ENCODE measurements around the gene OPRM1. TPM values are rescaled to one million over a fixed set of nuclear protein-coding genes. Genes with fewer than 3 reads are reported as not detected.

Gene OPRM1
- total RNA-seq, 1 experiment from 2014 or later = not detected

DNA sequence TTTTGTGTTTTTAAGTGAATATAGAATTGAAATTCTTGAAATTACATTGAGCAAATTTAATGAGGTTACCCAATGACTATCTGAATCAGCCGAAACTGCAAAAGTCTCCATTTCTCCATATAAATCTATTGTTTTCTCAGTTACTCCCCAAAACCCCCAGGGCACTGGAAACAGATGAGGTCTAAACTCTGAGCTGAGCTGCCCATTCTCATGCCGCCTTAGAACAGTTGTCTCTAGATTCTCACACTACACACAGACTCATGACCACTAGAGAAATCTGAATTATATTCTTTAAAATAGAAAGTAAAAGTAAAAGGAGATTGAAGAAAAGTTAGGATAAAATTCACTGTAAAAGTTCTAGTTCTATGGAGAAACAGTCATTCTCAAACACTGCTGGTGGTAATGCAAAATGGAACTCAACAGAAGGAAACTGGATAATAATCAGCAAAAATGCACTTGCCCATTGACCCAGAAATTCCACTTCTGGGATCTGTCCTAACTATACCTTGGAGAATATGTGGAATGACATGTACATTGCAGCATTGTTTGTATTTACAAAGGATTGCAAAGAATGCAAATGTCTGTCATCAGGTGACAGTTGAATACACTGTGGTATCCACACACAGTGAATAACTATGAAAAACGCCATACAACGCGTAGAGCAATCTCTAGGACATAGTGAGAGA, 192.0 kb downstream of the OPRM1 start:
- no peak for DNase-seq (ENCODE audit: low read depth, low spot score)

DNA sequence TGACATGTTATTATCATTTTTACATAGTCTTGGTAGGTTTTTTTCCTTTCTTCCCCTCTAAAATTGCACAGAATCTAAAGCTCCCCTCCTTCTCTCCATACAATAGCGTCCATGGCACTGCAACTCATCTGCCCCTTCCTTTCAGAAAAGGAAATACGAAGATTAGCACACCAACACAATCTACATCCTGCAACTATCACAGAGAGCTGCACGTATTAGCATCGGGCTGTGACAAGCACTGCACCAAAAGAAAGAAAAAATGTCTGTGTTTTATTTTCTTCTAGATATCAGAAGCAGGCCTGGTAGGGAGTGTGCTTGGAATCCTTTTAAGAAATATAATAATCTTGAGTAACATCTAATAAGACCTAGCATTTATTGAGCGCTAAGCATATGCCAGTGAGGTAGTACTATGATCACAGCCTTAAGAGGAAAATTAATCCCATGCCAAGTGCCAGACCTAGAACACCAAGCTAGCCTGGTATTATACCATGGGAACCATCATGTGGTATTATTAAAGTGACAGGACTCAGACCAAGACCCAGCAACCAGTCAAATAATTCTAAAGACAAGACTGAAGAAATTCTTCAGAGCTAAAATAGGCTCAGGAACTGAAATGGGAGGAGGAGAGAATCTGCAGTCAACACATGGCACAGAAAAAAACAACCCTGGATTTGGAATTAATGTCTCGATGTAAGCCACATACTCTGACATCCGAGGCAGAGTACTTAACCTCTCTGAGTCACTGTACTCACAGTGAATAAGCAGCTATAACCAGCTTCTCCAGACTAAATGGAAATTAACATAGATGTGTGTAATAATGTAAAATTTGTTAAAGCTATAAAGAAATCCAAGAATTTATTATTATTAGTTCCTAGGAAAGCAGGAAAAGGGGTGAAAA, 193.2 kb downstream of the OPRM1 start:
- H3K36me3 ChIP-seq (ENCODE audit: control insufficient read depth, insufficient read depth, low read length) = no peaks in the 10 kb centered on the region
- peaks cover 6% of the 10 kb centered on the region; the same call in 1 of the 2 replicates for H3K4me1 ChIP-seq (ENCODE audit: control insufficient read depth, insufficient read depth, low read length)
- H3K9me3 ChIP-seq (ENCODE audit: control insufficient read depth, insufficient read depth, low read depth, low read length) = no peaks in the 10 kb centered on the region
- intact Hi-C loops (cut with micrococcal nuclease; ENCODE audit: unreplicated experiment) (no loop called here), in situ Hi-C loops (cut with HindIII; ENCODE audit: low pct_unique_long_range_greater_than_20kb, low sequenced_read_pairs) (no loop called here)
- peak overlapping the region in 1 of 2 experiments; percentile 10; a peak in 1 of 4 replicates for H3K4me3 ChIP-seq (ENCODE audit: low read depth in 2 of 2, low read length in 2 of 2)
- POLR2A ChIA-PET = interaction anchor here (0.6 kb wide), 1 partner anchor 178 kb away, joined by 11 read pairs; no protein-coding TSS in a partner anchor
- no peak for DNase-seq (ENCODE audit: low read depth, low spot score)
- H3K27me3 ChIP-seq (ENCODE audit: control insufficient read depth, insufficient read depth, low read length) = no peaks in the 10 kb centered on the region
- BruUV-seq (replicated peaks) = no TSS peak
- no peak overlapping the region for H3K27ac ChIP-seq (ENCODE audit: low read length)
- CTCF ChIA-PET = no interaction called here
- peak; percentile 82 for ATAC-seq
- TF ChIP-seq POLR2AphosphoS5 (IDR thresholded peaks at IDR 0.05; ENCODE audit: low read depth, low read length) = no peak
- no peak for TF ChIP-seq REST (IDR thresholded peaks at IDR 0.05; ENCODE audit: insufficient read depth in 1 of 2, low read depth in 2 of 2, low read length in 1 of 2)
- no peak for TF ChIP-seq TCF7L2 (IDR thresholded peaks at IDR 0.05; ENCODE audit: low read depth, low read length)
- TF ChIP-seq SIN3A (IDR thresholded peaks at IDR 0.05; ENCODE audit: borderline replicate concordance, insufficient read depth, low read depth, low read length) = no peak

More for the DNA sequence above, 192.0 kb downstream of the OPRM1 start:
- TF ChIP-seq, protein P1, sequence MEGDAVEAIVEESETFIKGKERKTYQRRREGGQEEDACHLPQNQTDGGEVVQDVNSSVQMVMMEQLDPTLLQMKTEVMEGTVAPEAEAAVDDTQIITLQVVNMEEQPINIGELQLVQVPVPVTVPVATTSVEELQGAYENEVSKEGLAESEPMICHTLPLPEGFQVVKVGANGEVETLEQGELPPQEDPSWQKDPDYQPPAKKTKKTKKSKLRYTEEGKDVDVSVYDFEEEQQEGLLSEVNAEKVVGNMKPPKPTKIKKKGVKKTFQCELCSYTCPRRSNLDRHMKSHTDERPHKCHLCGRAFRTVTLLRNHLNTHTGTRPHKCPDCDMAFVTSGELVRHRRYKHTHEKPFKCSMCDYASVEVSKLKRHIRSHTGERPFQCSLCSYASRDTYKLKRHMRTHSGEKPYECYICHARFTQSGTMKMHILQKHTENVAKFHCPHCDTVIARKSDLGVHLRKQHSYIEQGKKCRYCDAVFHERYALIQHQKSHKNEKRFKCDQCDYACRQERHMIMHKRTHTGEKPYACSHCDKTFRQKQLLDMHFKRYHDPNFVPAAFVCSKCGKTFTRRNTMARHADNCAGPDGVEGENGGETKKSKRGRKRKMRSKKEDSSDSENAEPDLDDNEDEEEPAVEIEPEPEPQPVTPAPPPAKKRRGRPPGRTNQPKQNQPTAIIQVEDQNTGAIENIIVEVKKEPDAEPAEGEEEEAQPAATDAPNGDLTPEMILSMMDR (IDR thresholded peaks at IDR 0.05) = no peak
- TF ChIP-seq POLR2AphosphoS5 (IDR thresholded peaks at IDR 0.05; ENCODE audit: low read depth, low read length) = no peak
- no peak for TF ChIP-seq TCF7L2 (IDR thresholded peaks at IDR 0.05; ENCODE audit: low read depth, low read length)
- TF ChIP-seq SIN3A (IDR thresholded peaks at IDR 0.05; ENCODE audit: borderline replicate concordance, insufficient read depth, low read depth, low read length) = no peak
- no peak for TF ChIP-seq REST (IDR thresholded peaks at IDR 0.05; ENCODE audit: insufficient read depth in 1 of 2, low read depth in 2 of 2, low read length in 1 of 2)
- in situ Hi-C loops (cut with HindIII; ENCODE audit: low pct_unique_long_range_greater_than_20kb, low sequenced_read_pairs) = no loop called here
- intact Hi-C loops (cut with micrococcal nuclease; ENCODE audit: unreplicated experiment) = no loop called here
- no peaks in the 10 kb centered on the region for H3K36me3 ChIP-seq (ENCODE audit: control insufficient read depth, insufficient read depth, low read length)
- CTCF ChIA-PET = no interaction called here
- peaks cover 6% of the 10 kb centered on the region; the same call in 1 of the 2 replicates for H3K4me1 ChIP-seq (ENCODE audit: control insufficient read depth, insufficient read depth, low read length)
- BruUV-seq (replicated peaks) = no TSS peak
- POLR2A ChIA-PET = no interaction called here
- no peak overlapping the region for H3K27ac ChIP-seq (ENCODE audit: low read length)
- H3K4me3 ChIP-seq (ENCODE audit: low read depth in 2 of 2, low read length in 2 of 2) = no peak overlapping the region
- ATAC-seq = no peak
- no peaks in the 10 kb centered on the region for H3K27me3 ChIP-seq (ENCODE audit: control insufficient read depth, insufficient read depth, low read length)
- no peaks in the 10 kb centered on the region for H3K9me3 ChIP-seq (ENCODE audit: control insufficient read depth, insufficient read depth, low read depth, low read length)
